H1 (cell line): ENCODE measurements around the gene RELCH. TPM values are rescaled to one million over a fixed set of nuclear protein-coding genes. Genes with fewer than 3 reads are reported as not detected.
A peak's percentile ranks its signal among the peaks of the same experiment; 100 is the strongest.

ENCODE experiments used
- CTCF ChIA-PET: fragments of 300-600 bp; sonication (Branson Sonifier 250); formaldehyde crosslinking; loops from one replicate; lab custom pipeline; 2021; ENCODE audit not compliant: partially characterized antibody; lab: Charles Lee
- POLR2A ChIA-PET: fragments of 300-600 bp; sonication (Branson Sonifier 250); formaldehyde crosslinking; loops from one replicate; lab custom pipeline; 2021; ENCODE audit warnings: inconsistent platforms; ENCODE audit not compliant: partially characterized antibody; lab: Charles Lee
- DNase-seq, 2 experiments: peaks; one replicate each; pipeline versions ENCODE4 v3.0.0 to v3.0.0-alpha.2; 2010 to 2022; ENCODE audit warnings: low spot score in 2 of 2, low read depth in 1 of 2, mixed read lengths in 1 of 2
- FAIRE-seq: peaks from 2 replicates; lab custom pipeline; 2011; peaks lifted over from hg19 to GRCh38; lab: Jason Lieb, UNC
- H2AFZ ChIP-seq: 2 replicates; pipeline ENCODE4 v1.8.1; 2012; ENCODE audit warnings: low read length, inconsistent platforms
- H2AK5ac ChIP-seq: 2 replicates; pipeline ENCODE4 v1.6.1; 2013; ENCODE audit warnings: low read depth, low read length
- H2BK120ac ChIP-seq: replicated peaks from 2 replicates; pipeline ENCODE3; 2013; ENCODE audit warnings: low read depth, low read length, inconsistent platforms
- H2BK12ac ChIP-seq: 2 replicates; pipeline ENCODE4 v1.6.1; 2013; ENCODE audit warnings: low read depth, low read length
- H2BK15ac ChIP-seq: 2 replicates; pipeline ENCODE4 v1.6.1; 2013; ENCODE audit warnings: low read length
- H2BK20ac ChIP-seq: 2 replicates; pipeline ENCODE4 v1.6.1; 2013; ENCODE audit warnings: low read length
- H2BK5ac ChIP-seq: 2 replicates; pipeline ENCODE4 v1.6.1; 2013; ENCODE audit warnings: low read depth, low read length
- H3K14ac ChIP-seq: 2 replicates; pipeline ENCODE4 v1.6.1; 2013; ENCODE audit warnings: inconsistent platforms; ENCODE audit not compliant: insufficient read length
- H3K18ac ChIP-seq: 2 replicates; pipeline ENCODE4 v1.6.1; 2013; ENCODE audit warnings: low read length; ENCODE audit errors: extremely low read depth
- H3K23ac ChIP-seq: 2 replicates; pipeline ENCODE4 v1.6.1; 2013; ENCODE audit warnings: inconsistent platforms; ENCODE audit not compliant: insufficient read length
- H3K23me2 ChIP-seq: 2 replicates; pipeline ENCODE4 v1.6.1; 2013; ENCODE audit warnings: low read depth, low read length
- H3K27ac ChIP-seq: 2 replicates; pipeline ENCODE4 v1.6.1; 2011; ENCODE audit warnings: low read depth, low read length, inconsistent platforms
- H3K27me3 ChIP-seq, 4 experiments: replicated peaks in 1 of 4; 1 replicate in 1 of 4; 2 replicates in 3 of 4; pipeline versions ENCODE4 v1.6.1 to v1.8.1; 2011 to 2013; ENCODE audit warnings: low read length in 3 of 4, mild to moderate bottlenecking in 3 of 4, inconsistent platforms in 2 of 4, mixed read lengths in 2 of 4, moderate library complexity in 1 of 4; ENCODE audit not compliant: control insufficient read depth in 3 of 4, insufficient read depth in 3 of 4; ENCODE audit errors: extremely low read depth in 1 of 4
- H3K36me3 ChIP-seq, 4 experiments: 2 replicates each; pipeline versions ENCODE4 v1.6.1 to v1.8.1; 2011 to 2013; ENCODE audit warnings: mild to moderate bottlenecking in 4 of 4, low read length in 3 of 4, moderate library complexity in 2 of 4, control low read depth in 1 of 4, inconsistent platforms in 1 of 4; ENCODE audit not compliant: insufficient read depth in 4 of 4, control insufficient read depth in 2 of 4
- H3K4ac ChIP-seq: replicated peaks from 2 replicates; pipeline ENCODE3; 2013; ENCODE audit warnings: low read length, low read depth, mixed read lengths, inconsistent platforms; ENCODE audit not compliant: insufficient read length
- H3K4me1 ChIP-seq, 4 experiments: replicated peaks in 1 of 4; 1 replicate in 1 of 4; 2 replicates in 3 of 4; pipeline versions ENCODE4 v1.6.1 to v1.8.1; 2011 to 2013; ENCODE audit warnings: low read length in 3 of 4, inconsistent platforms in 2 of 4, mixed read lengths in 1 of 4; ENCODE audit not compliant: insufficient read depth in 4 of 4, control insufficient read depth in 3 of 4
- H3K4me2 ChIP-seq, 2 experiments: 2 replicates each; pipeline versions ENCODE4 v1.6.1 to v1.8.1; 2011 to 2013; ENCODE audit warnings: low read depth in 2 of 2, low read length in 2 of 2, control low read depth in 1 of 2, inconsistent platforms in 1 of 2, mild to moderate bottlenecking in 1 of 2; ENCODE audit not compliant: insufficient read depth in 1 of 2
- H3K4me3 ChIP-seq, 4 experiments: fragments of 200-600, 300-600 bp in 1 of 4; sonication (generic), shearing (Covaris generic), sonication (Bioruptor Twin) in 1 of 4; 2 replicates each; pipeline versions ENCODE4 v1.5.1 to v1.8.1; 2011 to 2016; ENCODE audit warnings: low read length in 4 of 4, low read depth in 3 of 4, control low read depth in 2 of 4, inconsistent platforms in 2 of 4, mild to moderate bottlenecking in 2 of 4, mixed read lengths in 1 of 4, moderate library complexity in 1 of 4; ENCODE audit not compliant: insufficient read depth in 2 of 4; ENCODE audit errors: extremely low read depth in 1 of 4
- H3K56ac ChIP-seq: replicated peaks from 2 replicates; pipeline ENCODE3; 2013; ENCODE audit warnings: low read depth, mild to moderate bottlenecking, mixed read lengths, low read length, inconsistent platforms; ENCODE audit not compliant: insufficient read length
- H3K79me1 ChIP-seq: 2 replicates; pipeline ENCODE4 v1.6.1; 2013; ENCODE audit warnings: low read depth, low read length, control low read depth
- H3K79me2 ChIP-seq, 2 experiments: 2 replicates each; pipeline versions ENCODE4 v1.6.1 to v1.8.1; 2012 to 2013; ENCODE audit warnings: low read length in 2 of 2, mild to moderate bottlenecking in 2 of 2, inconsistent platforms in 1 of 2; ENCODE audit not compliant: insufficient read depth in 2 of 2, control insufficient read depth in 1 of 2
- H3K9ac ChIP-seq, 4 experiments: replicated peaks in 1 of 4; 1 replicate in 1 of 4; 2 replicates in 3 of 4; pipeline versions ENCODE4 v1.6.1 to v1.8.1; 2011 to 2013; ENCODE audit warnings: low read depth in 3 of 4, low read length in 3 of 4, control low read depth in 2 of 4, mild to moderate bottlenecking in 2 of 4, moderate library complexity in 2 of 4, inconsistent platforms in 1 of 4; ENCODE audit errors: extremely low read depth in 1 of 4
- H3K9me3 ChIP-seq, 2 experiments: 2 replicates each; pipeline versions ENCODE4 v1.6.1 to v1.8.1; 2012 to 2013; ENCODE audit warnings: mild to moderate bottlenecking in 2 of 2, moderate library complexity in 2 of 2, control low read depth in 1 of 2, inconsistent platforms in 1 of 2, low read depth in 1 of 2, low read length in 1 of 2, mixed read lengths in 1 of 2; ENCODE audit not compliant: insufficient read depth in 2 of 2
- H4K20me1 ChIP-seq, 2 experiments: replicated peaks in 1 of 2; 2 replicates each; pipeline versions ENCODE3 to v1.8.1; 2011 to 2013; ENCODE audit warnings: inconsistent platforms in 2 of 2, low read length in 2 of 2, mild to moderate bottlenecking in 1 of 2; ENCODE audit not compliant: insufficient read depth in 2 of 2, control insufficient read depth in 1 of 2
- H4K5ac ChIP-seq: 2 replicates; pipeline ENCODE4 v1.6.1; 2013; ENCODE audit warnings: low read length, low read depth, mixed read lengths, inconsistent platforms; ENCODE audit not compliant: insufficient read length
- H4K8ac ChIP-seq: 2 replicates; pipeline ENCODE4 v1.8.0; 2013; ENCODE audit warnings: mild to moderate bottlenecking, moderate library complexity, low read length, inconsistent platforms; ENCODE audit not compliant: insufficient read depth; ENCODE audit errors: extremely low read depth
- H4K91ac ChIP-seq: replicated peaks from 2 replicates; pipeline ENCODE3; 2013; ENCODE audit warnings: low read length, mixed read lengths, inconsistent platforms; ENCODE audit not compliant: insufficient read length
- BCL11A ChIP-seq, 2 experiments: IDR thresholded peaks; one replicate each; pipeline ENCODE4 v1.6.1; 2011; ENCODE audit warnings: low read depth in 2 of 2, low read length in 2 of 2, mild to moderate bottlenecking in 2 of 2
- WGBS, 2 experiments: shearing (Covaris generic) in 1 of 2; methylation state at CpG; one replicate each; pipeline versions ENCODE4 v1.1.6 to v1.1.7; 2013 to 2015; ENCODE audit warnings: low lambda C conversion rate in 2 of 2, mixed read lengths in 2 of 2, inconsistent platforms in 1 of 2, low coverage in 1 of 2, missing lambda C conversion rate in 1 of 2; ENCODE audit not compliant: insufficient replicate concordance in 2 of 2, insufficient coverage in 1 of 2, insufficient read length in 1 of 2; ENCODE audit errors: extremely low coverage in 1 of 2, missing lambda C conversion rate in 1 of 2; 5-methylcytosine and 5-hydroxymethylcytosine counted together
- polyA plus RNA-seq, 7 experiments: library from polyadenylated mRNA; depleted of rRNA in 3 of 7; stranded (reverse) in 5 of 7; unstranded in 2 of 7; fragments of >200 nt in 5 of 7; fragments of 200-250 nt in 2 of 7; gene quantifications; 1 replicate in 5 of 7; 2 replicates in 1 of 7; 4 replicates in 1 of 7; pipeline versions ENCODE4 v1.2.1 to v1.2.3, GENCODE V29; 2011 to 2013; ENCODE audit warnings: missing spikeins in 2 of 7, mixed read lengths in 2 of 7
- total RNA-seq: library from RNA; stranded (reverse); fragmentation: NEBNext Ultra II Directional; extraction: Animal tissue kit (Norgen Biotek cat#: 25700); gene quantifications from 2 replicates; pipeline ENCODE4 v1.2.1, GENCODE V29; 2021
- TF ChIP-seq, protein P1 (sequence below), 3 experiments: IDR thresholded peaks; 1 replicate in 2 of 3; 2 replicates in 1 of 3; pipeline versions ENCODE4 v1.5.1 to v1.6.1; 2011; ENCODE audit warnings: low read length in 3 of 3, mild to moderate bottlenecking in 3 of 3, inconsistent platforms in 2 of 3, low read depth in 1 of 3, moderate library complexity in 1 of 3; ENCODE audit not compliant: insufficient read depth in 1 of 3; ENCODE audit errors: control extremely low read depth in 1 of 3

RELCH gene
- total and polyA plus RNA-seq, 2 of the 8 experiments (the other 6 are each of a cell fraction or from before 2014, with no cell fraction given), result 7.3 to 26.9 TPM

DNA sequence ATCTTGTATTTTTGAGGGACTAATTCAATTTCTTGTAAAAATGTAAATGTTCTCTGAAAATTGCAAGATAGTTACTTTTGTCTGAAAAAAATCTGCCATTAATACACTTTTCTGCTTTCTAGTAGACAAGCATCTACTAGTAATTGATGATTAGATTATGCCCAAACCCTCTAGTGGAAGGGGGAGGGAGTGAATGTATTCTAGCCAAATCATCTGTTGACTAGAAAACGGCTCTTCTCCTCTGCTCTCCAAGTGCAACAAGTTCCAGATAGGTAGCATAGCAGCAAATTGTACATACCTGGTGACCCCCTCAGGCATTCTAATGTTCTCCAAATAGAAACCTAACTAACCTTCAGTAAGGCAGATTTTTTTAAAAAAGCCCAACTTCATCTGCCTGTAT, 58.6 kb downstream of the RELCH start:
- no peak overlapping the region for H3K27ac ChIP-seq
- no peak for FAIRE-seq
- CTCF ChIA-PET, result interaction anchor here (0.9 to 1.8 kb wide), 3 partner anchors 48 to 104 kb away, joined by 3 to 7 read pairs (median 4); partner anchors contain the start of genes PIGN and RELCH

More for the DNA sequence above, 58.6 kb downstream of the RELCH start:
- no peak overlapping the region for H3K14ac ChIP-seq
- no peak overlapping the region for H3K4me3 ChIP-seq
- H2BK15ac ChIP-seq, result no peak overlapping the region
- no peaks in the 10 kb centered on the region for H3K27me3 ChIP-seq
- H3K9ac ChIP-seq, result no peak overlapping the region
- H3K9me3 ChIP-seq, result peaks cover 3 to 5% of the 10 kb centered on the region in 2 experiments; a peak in 2 of 4 replicates
- TF ChIP-seq, protein P1, sequence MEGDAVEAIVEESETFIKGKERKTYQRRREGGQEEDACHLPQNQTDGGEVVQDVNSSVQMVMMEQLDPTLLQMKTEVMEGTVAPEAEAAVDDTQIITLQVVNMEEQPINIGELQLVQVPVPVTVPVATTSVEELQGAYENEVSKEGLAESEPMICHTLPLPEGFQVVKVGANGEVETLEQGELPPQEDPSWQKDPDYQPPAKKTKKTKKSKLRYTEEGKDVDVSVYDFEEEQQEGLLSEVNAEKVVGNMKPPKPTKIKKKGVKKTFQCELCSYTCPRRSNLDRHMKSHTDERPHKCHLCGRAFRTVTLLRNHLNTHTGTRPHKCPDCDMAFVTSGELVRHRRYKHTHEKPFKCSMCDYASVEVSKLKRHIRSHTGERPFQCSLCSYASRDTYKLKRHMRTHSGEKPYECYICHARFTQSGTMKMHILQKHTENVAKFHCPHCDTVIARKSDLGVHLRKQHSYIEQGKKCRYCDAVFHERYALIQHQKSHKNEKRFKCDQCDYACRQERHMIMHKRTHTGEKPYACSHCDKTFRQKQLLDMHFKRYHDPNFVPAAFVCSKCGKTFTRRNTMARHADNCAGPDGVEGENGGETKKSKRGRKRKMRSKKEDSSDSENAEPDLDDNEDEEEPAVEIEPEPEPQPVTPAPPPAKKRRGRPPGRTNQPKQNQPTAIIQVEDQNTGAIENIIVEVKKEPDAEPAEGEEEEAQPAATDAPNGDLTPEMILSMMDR (IDR thresholded peaks at IDR 0.05; ENCODE audit: control extremely low read depth in 1 of 3, insufficient read depth in 1 of 3, low read depth in 1 of 3, low read length in 3 of 3), result peak in 1 of 3 experiments; percentile 21; a peak in 1 of 4 replicates
- no peak for TF ChIP-seq BCL11A (IDR thresholded peaks at IDR 0.05; ENCODE audit: low read depth in 2 of 2, low read length in 2 of 2)
- TF ChIP-seq, all 59 proteins: peak for 1
- no peak overlapping the region for H3K23ac ChIP-seq
- H4K5ac ChIP-seq, result no peak overlapping the region
- no peak overlapping the region for H2BK5ac ChIP-seq
- H3K23me2 ChIP-seq, result no peaks in the 10 kb centered on the region
- H2AK5ac ChIP-seq, result no peak overlapping the region
- H4K20me1 ChIP-seq, result no peaks in the 10 kb centered on the region
- no peak overlapping the region for H3K4me2 ChIP-seq
- peaks cover 0 to 8% (median 4%) of the 10 kb centered on the region in 4 experiments; a peak in 3 of 8 replicates for H3K36me3 ChIP-seq
- H3K18ac ChIP-seq, result no peak overlapping the region
- no peak overlapping the region for H4K91ac ChIP-seq
- H3K79me1 ChIP-seq, result no peaks in the 10 kb centered on the region
- POLR2A ChIA-PET, result no interaction called here
- H3K4ac ChIP-seq, result no peak overlapping the region
- no peaks in the 10 kb centered on the region for H3K4me1 ChIP-seq
- WGBS, 2 experiments, result no CpG with 5 or more reads among the region's 1 CpG
- no peak overlapping the region for H2BK20ac ChIP-seq
- H2BK120ac ChIP-seq, result no peak overlapping the region
- H3K56ac ChIP-seq, result no peak overlapping the region
- H2AFZ ChIP-seq, result no peak overlapping the region
- no peak overlapping the region for H4K8ac ChIP-seq
- no peak overlapping the region for H2BK12ac ChIP-seq
- no peaks in the 10 kb centered on the region for H3K79me2 ChIP-seq
- DNase-seq, result no peak
